ENCODE results near the gene TPO.
"Not testable (repeated sequence)": the region's sequence is repeated elsewhere in the genome, so short reads cannot be mapped to it uniquely, and the experiment has no call there.

Gene TPO

DNA sequence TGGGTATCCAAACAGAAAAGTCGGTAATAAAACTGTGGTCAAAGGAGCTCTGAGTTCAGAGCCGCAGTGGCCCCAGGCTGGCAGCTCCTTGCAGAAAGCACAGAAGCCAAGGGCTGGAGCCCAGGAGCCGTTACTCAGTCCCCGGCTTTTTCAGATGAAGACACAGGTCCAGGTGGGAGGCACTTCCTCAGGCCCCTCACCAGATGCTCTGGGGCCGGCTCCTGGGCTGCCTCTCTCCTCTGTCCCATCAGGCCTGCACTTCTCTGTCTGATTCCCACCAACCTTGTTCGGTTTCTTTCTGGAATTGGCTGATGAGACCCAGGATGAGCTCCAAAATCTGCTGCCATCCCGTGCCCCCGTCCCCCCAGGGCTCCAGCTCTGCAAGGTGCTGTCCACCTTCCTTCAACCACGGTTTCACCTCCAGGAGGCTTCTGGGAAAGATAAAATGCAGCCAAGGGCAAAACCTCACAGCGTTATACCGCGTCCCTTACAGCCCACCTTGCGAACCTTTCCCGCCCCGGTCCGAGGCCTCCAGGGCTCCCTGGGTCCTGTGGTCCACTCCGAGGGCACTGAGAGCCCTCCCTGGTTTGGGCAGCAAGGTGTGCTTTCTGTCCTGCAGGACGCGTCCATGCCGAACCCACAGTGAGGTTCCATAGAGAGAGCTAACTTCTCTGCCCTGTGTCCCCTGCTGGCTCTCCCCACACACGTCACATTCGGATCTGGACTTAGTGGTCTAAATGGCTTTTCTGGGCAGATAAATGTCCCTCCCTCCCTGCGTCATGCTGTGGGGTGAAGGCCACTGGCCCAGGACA lies 102.9 kb downstream of the TPO start:
- intact Hi-C loops (cut with DNase I; ENCODE audit: low total_unique reads) = no loop called here

DNA sequence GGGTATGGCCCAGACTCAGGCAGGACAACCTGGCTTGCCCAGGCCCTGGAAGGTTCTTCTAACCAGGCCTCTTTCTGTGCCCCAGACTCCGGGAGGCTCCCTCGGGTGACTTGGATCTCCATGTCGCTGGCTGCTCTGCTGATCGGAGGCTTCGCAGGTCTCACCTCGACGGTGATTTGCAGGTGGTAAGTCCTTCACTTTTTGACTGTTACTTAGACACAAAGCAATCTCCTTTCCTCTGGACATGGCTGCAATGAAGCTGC lies 103.5 kb downstream of the TPO start:
- H3K9me3 ChIP-seq = no peaks in the 10 kb centered on the region
- no peaks in the 10 kb centered on the region for H3K36me3 ChIP-seq
- H3K27ac ChIP-seq = no peak overlapping the region
- H3K4me3 ChIP-seq = no peak overlapping the region
- no peaks in the 10 kb centered on the region for H3K4me1 ChIP-seq
- H3K27me3 ChIP-seq = peaks cover 0 to 28% of the 10 kb centered on the region in 2 donors
- intact Hi-C loops (cut with DNase I; ENCODE audit: low total_unique reads) = no loop called here
- DNase-seq = no peak
- TF ChIP-seq, protein P1, sequence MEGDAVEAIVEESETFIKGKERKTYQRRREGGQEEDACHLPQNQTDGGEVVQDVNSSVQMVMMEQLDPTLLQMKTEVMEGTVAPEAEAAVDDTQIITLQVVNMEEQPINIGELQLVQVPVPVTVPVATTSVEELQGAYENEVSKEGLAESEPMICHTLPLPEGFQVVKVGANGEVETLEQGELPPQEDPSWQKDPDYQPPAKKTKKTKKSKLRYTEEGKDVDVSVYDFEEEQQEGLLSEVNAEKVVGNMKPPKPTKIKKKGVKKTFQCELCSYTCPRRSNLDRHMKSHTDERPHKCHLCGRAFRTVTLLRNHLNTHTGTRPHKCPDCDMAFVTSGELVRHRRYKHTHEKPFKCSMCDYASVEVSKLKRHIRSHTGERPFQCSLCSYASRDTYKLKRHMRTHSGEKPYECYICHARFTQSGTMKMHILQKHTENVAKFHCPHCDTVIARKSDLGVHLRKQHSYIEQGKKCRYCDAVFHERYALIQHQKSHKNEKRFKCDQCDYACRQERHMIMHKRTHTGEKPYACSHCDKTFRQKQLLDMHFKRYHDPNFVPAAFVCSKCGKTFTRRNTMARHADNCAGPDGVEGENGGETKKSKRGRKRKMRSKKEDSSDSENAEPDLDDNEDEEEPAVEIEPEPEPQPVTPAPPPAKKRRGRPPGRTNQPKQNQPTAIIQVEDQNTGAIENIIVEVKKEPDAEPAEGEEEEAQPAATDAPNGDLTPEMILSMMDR (IDR thresholded peaks at IDR 0.05) = no peak

More for the DNA sequence above, 102.9 kb downstream of the TPO start:
- no peaks in the 10 kb centered on the region for H3K36me3 ChIP-seq
- TF ChIP-seq, protein P1 (IDR thresholded peaks at IDR 0.05) = no peak
- no peak overlapping the region for H3K4me3 ChIP-seq
- peaks cover 0 to 32% of the 10 kb centered on the region in 2 donors for H3K27me3 ChIP-seq
- no peaks in the 10 kb centered on the region for H3K9me3 ChIP-seq
- DNase-seq = no peak
- H3K27ac ChIP-seq = no peak overlapping the region
- H3K4me1 ChIP-seq = no peaks in the 10 kb centered on the region

DNA sequence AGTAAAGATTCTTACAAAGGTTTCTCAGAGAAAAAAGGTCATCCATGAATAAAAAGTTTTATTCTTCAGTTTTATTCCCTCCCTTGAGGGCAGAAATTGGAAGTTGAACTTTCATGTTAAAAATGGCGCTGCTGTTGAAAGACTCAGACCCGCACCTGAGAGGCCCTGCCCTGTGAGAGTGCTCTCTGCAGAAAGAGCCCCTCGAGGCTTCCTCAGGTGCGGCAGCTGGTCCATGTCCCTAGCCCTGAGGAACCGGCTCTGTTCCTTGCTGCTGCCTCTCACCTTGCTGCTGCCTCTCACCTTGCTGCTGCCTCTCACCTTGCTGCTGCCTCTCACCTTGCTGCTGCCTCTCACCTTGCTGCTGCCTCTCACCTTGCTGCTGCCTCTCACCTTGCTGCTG lies 104.0 kb downstream of the TPO start:
- peaks cover 0 to 24% of the 10 kb centered on the region in 2 donors for H3K27me3 ChIP-seq
- DNase-seq; H3K9me3 ChIP-seq; H3K27ac ChIP-seq; intact Hi-C loops (cut with DNase I; ENCODE audit: low total_unique reads); H3K4me1 ChIP-seq; H3K4me3 ChIP-seq; H3K36me3 ChIP-seq: not testable (repeated sequence)

DNA sequence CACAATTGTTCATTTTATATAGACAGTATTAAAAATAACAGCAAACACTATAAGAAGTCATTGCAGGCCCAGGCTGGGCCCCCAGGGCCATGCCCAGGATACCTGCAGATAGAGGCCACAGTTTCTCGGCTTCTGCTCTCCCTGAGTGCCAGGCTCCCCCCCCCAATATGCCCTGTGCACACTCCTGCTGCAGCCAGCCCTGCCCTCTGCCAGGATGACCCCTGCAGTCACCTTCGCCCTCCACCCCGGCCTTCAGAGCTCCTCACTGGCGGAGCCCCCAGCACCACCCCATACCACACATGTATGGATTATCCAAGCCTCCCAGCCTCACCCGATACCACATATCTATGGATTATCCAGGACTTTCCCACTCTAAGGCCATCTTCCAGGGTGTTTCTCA lies 104.5 kb downstream of the TPO start:
- Histone ChIP-seq H3K27ac (no peak overlapping the region), H3K27me3 (peaks cover 0 to 19% of the 10 kb centered on the region in 2 donors), H3K4me1 (no peaks in the 10 kb centered on the region), H3K9me3 (no peaks in the 10 kb centered on the region), H3K36me3 (no peaks in the 10 kb centered on the region), H3K4me3 (no peak overlapping the region)
- no peak for DNase-seq
- intact Hi-C loops (cut with DNase I; ENCODE audit: low total_unique reads) = no loop called here
- TF ChIP-seq, protein P1 (IDR thresholded peaks at IDR 0.05) = no peak

DNA sequence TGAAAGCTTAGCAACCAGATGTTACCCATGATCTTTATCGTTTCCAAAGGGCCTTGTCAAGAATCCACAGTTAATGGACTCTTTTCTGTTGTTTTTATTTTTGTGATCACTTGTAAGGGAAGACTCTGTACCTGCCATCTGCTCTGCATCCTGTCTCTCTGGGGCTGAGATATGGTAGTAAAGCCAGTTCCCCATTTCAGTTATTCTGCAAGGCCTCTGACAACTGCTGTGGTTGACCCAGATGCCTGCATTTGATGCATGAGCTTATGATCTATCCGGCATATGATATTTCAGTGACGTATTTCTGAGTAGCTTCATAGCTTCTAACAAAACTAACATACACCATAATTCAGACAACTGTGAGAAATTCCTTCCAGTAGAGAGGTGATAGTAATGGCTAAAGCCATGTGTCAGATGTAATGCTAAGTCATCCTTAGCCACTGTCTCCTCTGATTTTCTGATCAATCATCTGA lies 105.1 kb downstream of the TPO start:
- H3K4me3 ChIP-seq = no peak overlapping the region
- intact Hi-C loops (cut with DNase I; ENCODE audit: low total_unique reads) = no loop called here
- no peaks in the 10 kb centered on the region for H3K4me1 ChIP-seq
- no peak overlapping the region for H3K27ac ChIP-seq
- DNase-seq = no peak
- no peaks in the 10 kb centered on the region for H3K36me3 ChIP-seq
- H3K27me3 ChIP-seq = peaks cover 0 to 13% of the 10 kb centered on the region in 2 donors
- TF ChIP-seq, protein P1 (IDR thresholded peaks at IDR 0.05) = no peak
- H3K9me3 ChIP-seq = no peaks in the 10 kb centered on the region

DNA sequence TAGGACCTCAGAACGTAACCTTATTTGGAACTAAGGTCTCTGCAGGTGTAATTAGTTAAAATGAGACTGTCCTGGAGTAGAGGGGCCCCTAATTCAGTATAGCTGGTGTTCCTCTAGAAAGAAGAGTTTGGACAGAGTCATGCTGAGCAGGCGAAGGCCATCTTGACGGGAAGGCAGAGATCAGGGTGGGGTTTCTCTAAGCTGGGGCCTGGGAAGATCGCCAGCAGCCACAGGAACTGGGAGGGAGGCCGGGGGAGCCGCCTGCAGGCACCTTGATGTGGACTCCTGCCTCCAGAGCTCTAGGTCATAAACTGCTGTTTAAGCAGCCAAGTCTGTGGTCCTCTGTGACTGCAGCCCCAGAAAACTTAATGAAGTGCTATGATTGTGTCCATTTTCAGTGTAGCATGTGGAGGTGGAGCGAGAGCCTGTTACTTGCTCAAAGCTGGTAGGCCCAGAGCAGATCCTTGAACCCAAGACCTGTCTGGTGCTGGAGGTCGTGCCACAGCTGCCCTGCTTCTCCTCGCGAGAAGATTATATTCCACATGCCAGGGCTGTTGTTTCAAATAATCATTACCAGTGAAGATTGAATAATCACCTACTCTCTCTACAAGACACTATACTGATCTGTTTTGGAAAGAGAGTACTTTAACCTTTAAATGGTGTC lies 105.7 kb downstream of the TPO start:
- intact Hi-C loops (cut with DNase I; ENCODE audit: low total_unique reads) = no loop called here
- DNase-seq = no peak
- H3K27ac ChIP-seq = no peak overlapping the region
- TF ChIP-seq, protein P1 (IDR thresholded peaks at IDR 0.05) = no peak
- H3K9me3 ChIP-seq = no peaks in the 10 kb centered on the region
- H3K36me3 ChIP-seq = no peaks in the 10 kb centered on the region
- peaks cover 0 to 11% of the 10 kb centered on the region in 2 donors for H3K27me3 ChIP-seq
- no peaks in the 10 kb centered on the region for H3K4me1 ChIP-seq
- H3K4me3 ChIP-seq = no peak overlapping the region
